Lower leg skin (tissue), 4 donors: ENCODE results near the gene DIPK2A. TPM values are rescaled to one million over a fixed set of nuclear protein-coding genes. Genes with fewer than 3 reads are reported as not detected.

ENCODE experiments used
- DNase-seq, 2 donors: peaks; one replicate each; pipeline ENCODE4 v3.0.0-alpha.2; 2019; ENCODE audit warnings: low spot score in 2 of 2
- H3K4me3 ChIP-seq: fragments of 200-600 bp; sonication (generic); 2 replicates; pipeline ENCODE4 v1.5.1; 2017; ENCODE audit warnings: mild to moderate bottlenecking, low read depth; ENCODE audit not compliant: poor library complexity, severe bottlenecking
- POLR2A ChIP-seq, 2 donors: fragments of 450-650 bp; IDR thresholded peaks; one replicate each; pipeline ENCODE4 v1.6.1; 2016 to 2017; ENCODE audit warnings: antibody characterized with exemption in 2 of 2, mild to moderate bottlenecking in 1 of 2, moderate library complexity in 1 of 2
- WGBS, 2 donors: methylation state at CpG; one replicate each; pipeline ENCODE4 v1.1.5; 2018; 5-methylcytosine and 5-hydroxymethylcytosine counted together
- intact Hi-C: fragments of 100-400 bp; cut with DNase I; formaldehyde crosslinking; loops from one replicate; pipeline ENCODE4 v1.15.0; 2023; ENCODE audit warnings: low total_unique reads
- total RNA-seq, 4 donors: library from RNA; depleted of rRNA; stranded (reverse); fragments of >200 nt; gene quantifications; one replicate each; pipeline ENCODE4 v1.1.0, GENCODE V29; 2016
- TF ChIP-seq, protein P1 (sequence below), 3 donors: fragments of 450-650 bp; IDR thresholded peaks; one replicate each; pipeline ENCODE4 v1.5.1; 2016; ENCODE audit warnings: antibody characterized with exemption in 3 of 3, mild to moderate bottlenecking in 3 of 3, moderate library complexity in 2 of 3

Gene DIPK2A
- total RNA-seq, 4 donors from 2014 or later, result 37.3 to 55.5 (median 42.6) TPM

DNA sequence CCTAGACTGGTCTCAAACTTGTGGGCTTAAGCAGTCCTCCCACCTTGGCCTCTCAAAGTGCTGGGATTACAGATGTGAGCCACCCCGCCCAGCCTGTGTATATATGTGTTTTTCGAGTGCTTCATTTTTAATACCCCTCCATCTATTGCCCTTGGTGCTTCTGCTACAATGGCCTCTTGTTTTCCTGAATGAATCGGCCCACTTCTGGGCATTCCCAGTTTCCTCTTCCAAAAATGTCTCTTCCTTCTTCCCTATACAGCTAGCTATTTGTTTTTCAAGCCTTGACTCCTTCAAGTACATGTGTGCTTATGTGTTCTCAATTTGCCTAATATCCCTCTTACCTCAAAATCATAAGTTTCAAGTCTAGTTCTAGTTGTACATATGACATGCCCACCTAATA lies 16.7 kb downstream of the DIPK2A start:
- 79 to 87% methylated on average over 3 of the region's 3 CpGs for WGBS, 2 donors
- no peak overlapping the region for H3K4me3 ChIP-seq
- intact Hi-C loops, result no loop called here
- no peak for DNase-seq
- TF ChIP-seq, protein P1, sequence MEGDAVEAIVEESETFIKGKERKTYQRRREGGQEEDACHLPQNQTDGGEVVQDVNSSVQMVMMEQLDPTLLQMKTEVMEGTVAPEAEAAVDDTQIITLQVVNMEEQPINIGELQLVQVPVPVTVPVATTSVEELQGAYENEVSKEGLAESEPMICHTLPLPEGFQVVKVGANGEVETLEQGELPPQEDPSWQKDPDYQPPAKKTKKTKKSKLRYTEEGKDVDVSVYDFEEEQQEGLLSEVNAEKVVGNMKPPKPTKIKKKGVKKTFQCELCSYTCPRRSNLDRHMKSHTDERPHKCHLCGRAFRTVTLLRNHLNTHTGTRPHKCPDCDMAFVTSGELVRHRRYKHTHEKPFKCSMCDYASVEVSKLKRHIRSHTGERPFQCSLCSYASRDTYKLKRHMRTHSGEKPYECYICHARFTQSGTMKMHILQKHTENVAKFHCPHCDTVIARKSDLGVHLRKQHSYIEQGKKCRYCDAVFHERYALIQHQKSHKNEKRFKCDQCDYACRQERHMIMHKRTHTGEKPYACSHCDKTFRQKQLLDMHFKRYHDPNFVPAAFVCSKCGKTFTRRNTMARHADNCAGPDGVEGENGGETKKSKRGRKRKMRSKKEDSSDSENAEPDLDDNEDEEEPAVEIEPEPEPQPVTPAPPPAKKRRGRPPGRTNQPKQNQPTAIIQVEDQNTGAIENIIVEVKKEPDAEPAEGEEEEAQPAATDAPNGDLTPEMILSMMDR (IDR thresholded peaks at IDR 0.05), result no peak
- no peak for TF ChIP-seq POLR2A (IDR thresholded peaks at IDR 0.05)

DNA sequence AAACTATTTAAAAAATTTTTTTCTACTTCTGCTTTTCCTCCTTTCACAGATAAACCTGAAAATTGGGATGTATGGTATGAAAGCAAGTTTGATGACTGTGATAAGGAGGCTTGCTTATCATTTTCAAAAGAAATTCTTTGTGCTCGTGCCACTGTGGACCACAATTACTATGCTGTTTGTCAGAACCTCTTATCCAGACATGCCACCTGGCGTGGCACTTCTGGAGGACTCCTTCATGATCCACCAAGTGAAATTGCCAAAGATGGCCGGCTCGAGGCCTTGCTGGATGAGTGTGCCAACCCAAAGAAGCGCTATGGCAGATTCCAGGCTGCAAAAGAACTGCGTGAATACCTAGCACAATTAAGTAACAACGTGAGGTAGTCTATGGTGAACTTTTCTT lies 17.8 kb downstream of the DIPK2A start:
- WGBS, 2 donors, result 91 to 94% methylated on average over 7 of the region's 7 CpGs
- DNase-seq, result no peak
- intact Hi-C loops, result no loop called here
- no peak overlapping the region for H3K4me3 ChIP-seq
- TF ChIP-seq POLR2A (IDR thresholded peaks at IDR 0.05), result no peak
- TF ChIP-seq, protein P1 (IDR thresholded peaks at IDR 0.05), result no peak

DNA sequence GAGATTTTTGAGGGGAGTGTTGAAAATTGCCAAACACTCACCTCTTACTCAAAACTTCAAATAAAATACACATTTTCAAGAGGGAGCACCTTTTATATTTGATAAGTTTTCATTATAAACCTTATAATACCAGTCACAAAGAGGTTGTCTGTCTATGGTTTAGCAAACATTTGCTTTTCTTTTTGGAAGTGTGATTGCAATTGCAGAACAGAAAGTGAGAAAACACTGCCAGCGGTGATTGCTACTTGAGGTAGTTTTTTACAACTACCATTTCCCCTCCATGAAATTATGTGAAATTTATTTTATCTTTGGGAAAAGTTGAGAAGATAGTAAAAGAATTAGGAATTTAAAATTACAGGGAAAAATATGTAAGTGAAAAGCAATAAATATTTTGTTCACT lies 20.1 kb downstream of the DIPK2A start:
- intact Hi-C loops, result no loop called here
- no peak overlapping the region for H3K4me3 ChIP-seq
- TF ChIP-seq, protein P1 (IDR thresholded peaks at IDR 0.05), result no peak
- no peak for TF ChIP-seq POLR2A (IDR thresholded peaks at IDR 0.05)
- WGBS, 2 donors, result 89 to 92% methylated on average over 1 of the region's 1 CpG
- no peak for DNase-seq

DNA sequence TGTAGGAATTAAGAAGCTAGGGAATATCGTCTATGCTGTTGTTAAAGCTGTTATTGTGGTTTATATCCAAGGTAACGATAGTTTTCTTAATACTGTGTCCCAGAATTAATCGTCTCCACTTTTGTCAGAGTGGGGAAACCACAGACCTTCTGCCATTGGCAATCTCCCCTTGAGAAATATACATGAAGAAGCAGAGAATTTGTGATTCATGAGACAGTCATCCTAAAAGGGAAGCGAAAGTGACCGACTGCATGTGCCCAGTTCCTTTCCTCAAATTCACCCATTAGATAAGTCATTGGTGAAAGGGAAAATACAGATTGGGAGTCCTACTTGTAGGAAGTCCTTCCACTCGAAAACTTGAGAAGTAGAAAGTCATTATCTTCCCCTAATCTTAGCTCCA lies 26.6 kb downstream of the DIPK2A start:
- intact Hi-C loops, result no loop called here
- peak in 1 of 2 donors; percentile 19 for DNase-seq
- H3K4me3 ChIP-seq, result no peak overlapping the region
- 84 to 85% methylated on average over 6 of the region's 6 CpGs for WGBS, 2 donors
- TF ChIP-seq, protein P1 (IDR thresholded peaks at IDR 0.05), result no peak
- TF ChIP-seq POLR2A (IDR thresholded peaks at IDR 0.05), result no peak

DNA sequence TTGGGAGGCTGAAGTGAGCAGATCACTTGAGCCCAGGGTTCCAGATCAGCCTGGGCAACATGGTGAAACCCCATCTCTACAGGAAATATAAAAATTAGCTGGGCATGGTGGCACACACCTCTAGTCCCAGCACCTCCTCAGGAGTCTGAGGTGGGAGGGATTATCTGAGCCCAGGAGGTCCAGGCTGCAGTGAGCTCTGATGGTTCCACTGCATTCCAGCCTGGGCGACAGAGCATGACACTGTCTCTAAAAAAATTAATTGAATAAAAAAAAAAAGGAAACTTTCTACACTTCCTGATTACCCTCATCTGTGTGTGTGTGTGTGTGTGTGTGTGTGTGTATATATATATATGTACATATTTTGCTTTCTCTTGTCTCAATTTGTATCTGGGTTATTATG lies 31.4 kb downstream of the DIPK2A start:
- H3K4me3 ChIP-seq, result no peak overlapping the region
- 96% methylated on average over 1 of the region's 1 CpG for WGBS, 2 donors
- TF ChIP-seq, protein P1 (IDR thresholded peaks at IDR 0.05), result no peak
- TF ChIP-seq POLR2A (IDR thresholded peaks at IDR 0.05), result no peak
- no peak for DNase-seq
- intact Hi-C loops, result no loop called here

DNA sequence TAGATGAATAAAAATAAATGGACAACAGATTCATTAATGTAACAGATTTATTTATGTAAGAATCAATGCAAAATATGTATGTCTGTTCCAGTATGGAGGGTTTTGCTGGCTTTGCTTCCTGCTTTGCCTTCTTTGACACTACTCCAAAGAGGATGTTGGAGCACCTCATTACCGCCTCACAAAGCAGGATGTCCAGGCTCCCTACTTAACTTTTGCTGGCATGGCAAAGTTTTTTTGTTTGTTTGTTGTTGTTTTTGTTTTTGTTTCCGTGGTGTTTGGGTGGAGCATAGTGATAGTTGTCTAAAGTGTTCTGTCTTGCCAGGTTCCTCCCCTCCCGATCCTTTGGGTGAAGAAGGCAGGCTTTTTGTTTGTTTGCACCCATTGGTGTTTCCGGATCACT lies 38.7 kb downstream of the DIPK2A start:
- TF ChIP-seq, protein P1 (IDR thresholded peaks at IDR 0.05), result no peak
- no peak for TF ChIP-seq POLR2A (IDR thresholded peaks at IDR 0.05)
- H3K4me3 ChIP-seq, result no peak overlapping the region
- 77 to 79% methylated on average over 4 of the region's 4 CpGs for WGBS, 2 donors
- intact Hi-C loops, result no loop called here
- no peak for DNase-seq
